ENCODE data around the gene SRSF10.
"Not testable (repeated sequence)": the region's sequence is repeated elsewhere in the genome, so short reads cannot be mapped to it uniquely, and the experiment has no call there.

SRSF10 gene

GRCh38 chr1:23979881-23980727 is at the start of gene SRSF10:
SRSF10 (minus strand) TSS chr1:23980327; CDS start chr1:23980255, 72 bp downstream.
- peak; percentile 93 to 97 (median 95) for DNase-seq (ENCODE audit: low read depth in 3 of 3)

- no peak for DNase-seq (ENCODE audit: low read depth in 3 of 3)
Measured at GRCh38 chr1:24027838-24028468, 47.8 kb upstream of the SRSF10 start.

- DNase-seq (ENCODE audit: low read depth in 3 of 3): no peak
Measured at GRCh38 chr1:24022581-24023361, 42.6 kb upstream of the SRSF10 start.

- DNase-seq (ENCODE audit: low read depth in 3 of 3): no peak
Measured at GRCh38 chr1:24021403-24022266, 41.5 kb upstream of the SRSF10 start.

GRCh38 chr1:24020470-24020869 is 40.3 kb upstream of the SRSF10 start:
- DNase-seq (ENCODE audit: low read depth in 3 of 3): no peak

GRCh38 chr1:24020025-24020424 is 39.9 kb upstream of the SRSF10 start:
- no peak for DNase-seq (ENCODE audit: low read depth in 3 of 3)

GRCh38 chr1:24018611-24019580 is 38.8 kb upstream of the SRSF10 start:
- DNase-seq (ENCODE audit: low read depth in 3 of 3): no peak

DNA sequence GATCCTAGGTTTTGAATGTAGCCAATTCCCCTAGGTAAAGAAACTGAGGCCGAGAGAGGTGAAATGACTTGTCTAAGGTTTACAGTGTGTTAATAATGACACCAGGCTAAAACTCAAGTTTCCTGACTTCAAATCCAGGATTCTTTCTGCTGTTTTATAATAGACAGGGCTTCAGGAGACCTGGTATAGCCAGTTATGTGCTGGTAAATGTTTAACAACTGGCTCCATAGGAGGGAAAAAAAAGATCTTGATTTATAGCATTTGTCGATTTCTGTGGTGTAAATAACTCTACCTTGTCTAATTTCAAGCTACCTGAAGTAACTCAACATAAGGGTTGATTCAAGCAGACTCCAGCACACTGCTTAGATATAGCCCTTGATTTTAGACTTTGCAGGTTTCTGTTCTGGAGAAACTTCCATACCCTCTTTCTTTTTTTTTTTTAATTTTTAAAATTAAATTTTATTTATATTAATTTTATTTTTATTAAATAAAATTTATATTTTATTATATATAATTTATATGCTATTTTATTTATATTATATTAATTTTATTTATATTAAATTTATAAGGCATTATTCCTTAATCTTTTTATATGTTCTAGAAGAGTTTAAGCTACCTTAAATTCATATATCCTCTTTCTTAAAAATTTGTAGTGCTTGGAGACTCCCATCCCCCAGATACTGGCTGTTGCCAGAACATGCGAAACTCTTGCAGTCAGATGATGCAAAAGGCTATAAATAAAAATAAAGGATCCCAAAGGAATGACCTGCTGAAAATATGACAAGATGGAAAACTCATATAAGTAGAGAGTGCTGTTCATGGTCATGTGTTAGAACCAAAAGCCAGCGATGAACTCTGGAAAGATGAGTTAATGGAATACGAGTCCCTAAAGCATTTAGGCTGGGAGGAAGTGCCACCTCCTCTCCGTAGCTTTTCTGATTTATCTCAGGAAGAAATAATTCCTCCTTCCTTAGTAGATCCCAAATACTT is 35.4 kb upstream of the SRSF10 start:
- DNase-seq (ENCODE audit: low read depth in 3 of 3): no peak

- not testable (repeated sequence) for DNase-seq (ENCODE audit: low read depth in 3 of 3)
Measured at GRCh38 chr1:24012878-24013277, 32.8 kb upstream of the SRSF10 start.

DNA sequence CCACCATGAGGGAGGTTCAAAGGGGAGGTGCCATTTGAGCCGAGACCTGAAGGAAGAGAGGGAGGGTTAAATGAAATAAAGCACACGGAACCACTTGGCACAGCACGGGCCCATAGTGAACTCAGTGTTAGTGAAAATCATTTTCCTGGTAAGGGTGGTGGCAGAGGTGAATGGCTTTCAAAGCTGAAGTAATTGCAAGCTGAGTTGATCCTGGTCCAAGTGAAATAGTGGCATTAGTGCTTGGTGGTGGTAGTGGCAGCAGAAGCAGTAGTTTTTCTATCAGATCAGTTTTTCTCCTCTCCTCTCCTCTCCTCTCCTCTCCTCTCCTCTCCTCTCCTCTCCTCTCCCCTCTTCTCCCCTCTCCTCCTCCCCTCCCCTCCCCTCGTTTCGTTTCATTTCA is 30.5 kb upstream of the SRSF10 start:
- DNase-seq (ENCODE audit: low read depth in 3 of 3): no peak

- DNase-seq (ENCODE audit: low read depth in 3 of 3): no peak
Measured at GRCh38 chr1:24009406-24009805, 29.3 kb upstream of the SRSF10 start.

GRCh38 chr1:24008574-24009184 is 28.6 kb upstream of the SRSF10 start:
- not testable (repeated sequence) for DNase-seq (ENCODE audit: low read depth in 3 of 3)

- no peak for DNase-seq (ENCODE audit: low read depth in 3 of 3)
Measured at GRCh38 chr1:24007079-24007478, 27.0 kb upstream of the SRSF10 start.

GRCh38 chr1:24005163-24005562 is 25.0 kb upstream of the SRSF10 start:
- no peak for DNase-seq (ENCODE audit: low read depth in 3 of 3)

DNA sequence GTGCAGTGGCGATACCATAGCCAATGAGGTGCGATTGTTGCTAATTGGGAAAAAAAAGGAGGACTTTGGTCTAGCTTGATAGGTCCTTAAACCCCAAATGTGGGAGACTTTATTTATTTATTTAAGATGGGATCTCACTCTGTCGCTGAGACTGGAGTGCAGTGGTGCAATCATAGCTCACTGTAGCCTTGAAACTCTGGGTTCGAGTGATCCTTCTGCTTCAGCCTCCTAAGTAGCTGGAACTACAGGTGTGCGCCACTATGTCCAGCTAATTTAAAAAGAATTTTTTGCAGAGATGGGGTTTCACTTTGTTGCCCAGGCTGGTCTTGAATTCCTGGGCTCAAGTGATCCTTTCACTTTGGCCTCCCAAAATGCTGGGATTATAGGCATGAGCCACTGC is 24.0 kb upstream of the SRSF10 start:
- no peak for DNase-seq (ENCODE audit: low read depth in 3 of 3)

GRCh38 chr1:24003331-24003972 is 23.3 kb upstream of the SRSF10 start:
- no peak for DNase-seq (ENCODE audit: low read depth in 3 of 3)

- DNase-seq (ENCODE audit: low read depth in 3 of 3): no peak
Measured at GRCh38 chr1:24002695-24003094, 22.6 kb upstream of the SRSF10 start.

- no peak for DNase-seq (ENCODE audit: low read depth in 3 of 3)
Measured at GRCh38 chr1:23999156-23999671, 19.1 kb upstream of the SRSF10 start.

Measured in stimulated activated CD4-positive, alpha-beta T cell treated with anti-CD3 and anti-CD28 coated beads, TNF-alpha, amount 100 ng/mL, for 48 hours (primary cell).